ENCODE results near the gene FLNC.

The FLNC gene

GRCh38 chr7:128862571-128863432, 32.6 kb downstream of the FLNC start, which contains the start of gene ATP6V1F:
ATP6V1F (plus strand) TSS chr7:128862856; CDS start chr7:128862905, 49 bp downstream.
- DNase-seq = peak; percentile 99
- Histone ChIP-seq H3K9me3 (no peaks in the 10 kb centered on the region), H3K4me1 (peaks cover 9% of the 10 kb centered on the region), H3K36me3 (peaks cover 13% of the 10 kb centered on the region), H3K27me3 (no peaks in the 10 kb centered on the region), H3K4me3 (ENCODE audit: low read depth, low read length) (peak within 1 kb of the TSS; percentile 82)
- TF ChIP-seq, protein P1, sequence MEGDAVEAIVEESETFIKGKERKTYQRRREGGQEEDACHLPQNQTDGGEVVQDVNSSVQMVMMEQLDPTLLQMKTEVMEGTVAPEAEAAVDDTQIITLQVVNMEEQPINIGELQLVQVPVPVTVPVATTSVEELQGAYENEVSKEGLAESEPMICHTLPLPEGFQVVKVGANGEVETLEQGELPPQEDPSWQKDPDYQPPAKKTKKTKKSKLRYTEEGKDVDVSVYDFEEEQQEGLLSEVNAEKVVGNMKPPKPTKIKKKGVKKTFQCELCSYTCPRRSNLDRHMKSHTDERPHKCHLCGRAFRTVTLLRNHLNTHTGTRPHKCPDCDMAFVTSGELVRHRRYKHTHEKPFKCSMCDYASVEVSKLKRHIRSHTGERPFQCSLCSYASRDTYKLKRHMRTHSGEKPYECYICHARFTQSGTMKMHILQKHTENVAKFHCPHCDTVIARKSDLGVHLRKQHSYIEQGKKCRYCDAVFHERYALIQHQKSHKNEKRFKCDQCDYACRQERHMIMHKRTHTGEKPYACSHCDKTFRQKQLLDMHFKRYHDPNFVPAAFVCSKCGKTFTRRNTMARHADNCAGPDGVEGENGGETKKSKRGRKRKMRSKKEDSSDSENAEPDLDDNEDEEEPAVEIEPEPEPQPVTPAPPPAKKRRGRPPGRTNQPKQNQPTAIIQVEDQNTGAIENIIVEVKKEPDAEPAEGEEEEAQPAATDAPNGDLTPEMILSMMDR (IDR thresholded peaks at IDR 0.05; ENCODE audit: low read depth, low read length) = no peak

- H3K9me3 ChIP-seq = no peaks in the 10 kb centered on the region
- H3K27me3 ChIP-seq = no peaks in the 10 kb centered on the region
- peaks cover 13% of the 10 kb centered on the region for H3K36me3 ChIP-seq
- peaks cover 16% of the 10 kb centered on the region for H3K4me1 ChIP-seq
- TF ChIP-seq, protein P1 (IDR thresholded peaks at IDR 0.05; ENCODE audit: low read depth, low read length) = peak; percentile 70
- peak; percentile 75 for DNase-seq
- peak overlapping the region; percentile 82 for H3K4me3 ChIP-seq (ENCODE audit: low read depth, low read length)
These were observed 33.3 kb downstream of the FLNC start for GRCh38 chr7:128863433-128863989.

DNA sequence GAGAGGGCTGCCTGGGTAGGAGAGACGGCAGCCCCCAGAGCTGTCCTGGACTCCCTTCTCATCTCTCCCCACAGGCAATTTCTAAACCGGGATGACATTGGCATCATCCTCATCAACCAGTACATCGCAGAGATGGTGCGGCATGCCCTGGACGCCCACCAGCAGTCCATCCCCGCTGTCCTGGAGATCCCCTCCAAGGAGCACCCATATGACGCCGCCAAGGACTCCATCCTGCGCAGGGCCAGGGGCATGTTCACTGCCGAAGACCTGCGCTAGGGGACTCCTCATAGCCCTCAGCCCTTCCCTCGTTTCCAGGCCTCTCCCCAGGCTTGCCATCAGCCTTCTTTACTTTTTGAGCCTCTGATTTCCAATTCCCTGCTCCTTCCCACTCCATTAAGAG, 35.1 kb downstream of the FLNC start:
- Histone ChIP-seq H3K4me1 (peaks cover 17% of the 10 kb centered on the region), H3K36me3 (peaks cover 13% of the 10 kb centered on the region), H3K9me3 (no peaks in the 10 kb centered on the region), H3K27me3 (no peaks in the 10 kb centered on the region), H3K4me3 (ENCODE audit: low read depth, low read length) (no peak overlapping the region)
- TF ChIP-seq, protein P1 (IDR thresholded peaks at IDR 0.05; ENCODE audit: low read depth, low read length) = no peak
- no peak for DNase-seq

DNA sequence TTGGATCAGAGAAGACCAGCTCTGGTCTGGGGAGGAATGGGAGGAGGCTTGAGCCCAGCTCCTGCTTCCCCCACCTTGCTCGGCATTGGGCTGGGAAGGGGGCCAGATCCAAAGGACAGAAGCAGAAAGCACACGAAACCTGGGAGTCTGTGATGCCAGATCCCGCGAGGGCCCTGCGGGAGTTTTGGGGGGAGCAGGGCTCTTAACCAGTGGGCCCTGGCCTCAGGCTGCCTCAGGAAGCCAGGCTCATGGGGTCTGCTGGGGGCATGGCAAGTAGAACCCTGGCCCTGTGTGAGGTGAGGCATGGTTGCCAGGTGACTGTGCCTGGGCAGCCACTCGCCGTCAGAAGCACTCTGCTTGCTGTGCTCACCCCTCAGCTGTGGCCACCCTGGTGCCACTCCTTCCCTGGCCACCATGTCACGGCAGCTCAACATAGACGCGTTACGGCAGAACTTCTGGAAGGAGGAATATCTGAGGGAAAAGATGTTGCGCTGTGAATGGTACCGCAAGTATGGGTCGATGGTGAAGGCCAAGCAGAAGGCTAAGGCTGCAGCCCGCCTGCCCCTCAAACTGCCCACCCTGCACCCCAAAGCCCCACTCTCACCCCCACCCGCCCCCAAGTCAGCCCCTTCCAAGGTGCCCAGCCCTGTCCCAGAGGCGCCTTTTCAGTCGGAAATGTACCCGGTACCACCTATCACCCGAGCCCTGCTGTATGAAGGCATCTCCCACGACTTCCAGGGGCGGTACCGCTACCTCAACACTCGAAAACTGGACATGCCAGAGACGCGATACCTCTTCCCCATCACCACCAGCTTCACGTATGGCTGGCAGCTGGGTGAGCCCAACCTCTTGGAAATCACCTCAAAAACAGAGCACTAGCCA, 36.0 kb downstream of the FLNC start:
- Histone ChIP-seq H3K4me1 (peaks cover 13% of the 10 kb centered on the region), H3K4me3 (ENCODE audit: low read depth, low read length) (no peak overlapping the region), H3K9me3 (no peaks in the 10 kb centered on the region), H3K36me3 (peaks cover 13% of the 10 kb centered on the region), H3K27me3 (no peaks in the 10 kb centered on the region)
- DNase-seq = no peak
- TF ChIP-seq, protein P1 (IDR thresholded peaks at IDR 0.05; ENCODE audit: low read depth, low read length) = no peak

DNA sequence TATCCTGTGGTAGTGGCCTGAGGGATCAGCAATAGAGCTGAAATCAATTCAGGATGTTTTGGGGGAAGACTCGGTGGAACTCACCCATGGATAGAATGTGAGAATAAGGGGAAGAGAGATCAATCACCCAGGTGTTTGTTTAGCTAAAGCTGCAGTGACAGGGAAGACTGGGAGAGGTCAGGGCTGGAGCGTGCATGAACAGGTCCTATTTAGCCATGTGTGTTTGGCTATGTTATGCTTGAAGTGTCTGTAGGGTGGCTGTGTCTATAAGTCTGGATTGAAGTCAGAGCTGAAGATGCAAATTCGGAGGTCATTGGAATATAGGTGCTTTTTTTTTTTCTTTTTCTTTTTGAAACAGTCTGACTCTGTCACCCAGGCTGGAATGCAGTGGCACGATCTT, 37.0 kb downstream of the FLNC start:
- H3K4me1 ChIP-seq = peaks cover 13% of the 10 kb centered on the region
- no peak overlapping the region for H3K4me3 ChIP-seq (ENCODE audit: low read depth, low read length)
- H3K36me3 ChIP-seq = peaks cover 13% of the 10 kb centered on the region
- TF ChIP-seq, protein P1 (IDR thresholded peaks at IDR 0.05; ENCODE audit: low read depth, low read length) = no peak
- no peaks in the 10 kb centered on the region for H3K27me3 ChIP-seq
- no peaks in the 10 kb centered on the region for H3K9me3 ChIP-seq
- DNase-seq = no peak
